HepG2 (cell line): ENCODE results near the gene RPS8. TPM values are rescaled to one million over a fixed set of nuclear protein-coding genes. Genes with fewer than 3 reads are reported as not detected.

ENCODE experiments used
- ATAC-seq: fragments of 200-7000 bp; cut with Tn5 transposase; 3 replicates; pipeline ENCODE4 v1.9.1; 2020; ENCODE audit warnings: mild to moderate bottlenecking, moderate library complexity
- BruUV-seq: library from RNA; stranded (reverse); fragments of 400-500 nt; replicated peaks from 2 replicates; lab custom pipeline; 2021; lab: Mats Ljungman, UMichigan
- CTCF ChIA-PET: fragments of 300-600 bp; formaldehyde crosslinking; extraction: SDS; loops from one replicate; lab custom pipeline; 2021; ENCODE audit warnings: low total read pairs, inconsistent platforms, low intra/inter-chr PET ratio; lab: Yijun Ruan, JAX
- POLR2A ChIA-PET: fragments of 350-600 bp; sonication (Branson Sonifier 250); formaldehyde crosslinking; loops from one replicate; lab custom pipeline; 2020; ENCODE audit warnings: antibody characterized with exemption, inconsistent platforms; lab: Yijun Ruan, JAX
- DNase-seq: peaks from one replicate; pipeline ENCODE4 v3.0.0-alpha.2; 2015; ENCODE audit warnings: low spot score
- FAIRE-seq: peaks from 3 replicates; lab custom pipeline; 2011; peaks lifted over from hg19 to GRCh38; lab: Jason Lieb, UNC
- H2AFZ ChIP-seq: one replicate; pipeline ENCODE4 v1.6.1; 2011; ENCODE audit warnings: low read length, inconsistent platforms
- H3K27ac ChIP-seq: fragments of 300-600 bp; 3 replicates; pipeline ENCODE4 v1.8.0; 2011; ENCODE audit warnings: mixed run types, mild to moderate bottlenecking, mixed read lengths, low read length, inconsistent platforms; ENCODE audit not compliant: insufficient read depth; ENCODE audit errors: extremely low read length
- H3K27me3 ChIP-seq, 2 experiments: fragments of 200-600 bp in 1 of 2; 2 replicates in 1 of 2; 3 replicates in 1 of 2; pipeline versions ENCODE4 v1.6.0 to v1.8.0; 2011; ENCODE audit warnings: low read length in 2 of 2, mild to moderate bottlenecking in 2 of 2, moderate library complexity in 2 of 2, inconsistent platforms in 1 of 2; ENCODE audit not compliant: insufficient read depth in 2 of 2, control insufficient read depth in 1 of 2
- H3K36me3 ChIP-seq, 2 experiments: fragments of 200-600 bp in 1 of 2; replicated peaks in 1 of 2; 2 replicates in 1 of 2; 3 replicates in 1 of 2; pipeline versions ENCODE4 v1.5.1 to v1.8.0; 2011; ENCODE audit warnings: low read length in 2 of 2, inconsistent platforms in 1 of 2; ENCODE audit not compliant: insufficient read depth in 2 of 2, control insufficient read depth in 1 of 2
- H3K4me1 ChIP-seq: 2 replicates; pipeline ENCODE4 v1.5.1; 2012; ENCODE audit warnings: low read length, inconsistent platforms; ENCODE audit not compliant: insufficient read depth
- H3K4me2 ChIP-seq: 2 replicates; pipeline ENCODE4 v1.6.0; 2011; ENCODE audit warnings: low read depth, low read length, inconsistent platforms
- H3K4me3 ChIP-seq, 3 experiments: fragments of 200-600 bp in 1 of 3; sonication (generic), shearing (Covaris generic) in 1 of 3; replicated peaks in 1 of 3; 2 replicates each; pipeline ENCODE4 v1.5.1; 2011 to 2016; ENCODE audit warnings: low read length in 3 of 3, inconsistent platforms in 2 of 3, low read depth in 2 of 3, mild to moderate bottlenecking in 2 of 3, control low read depth in 1 of 3, mixed read lengths in 1 of 3; ENCODE audit not compliant: insufficient read depth in 1 of 3
- H3K79me2 ChIP-seq: one replicate; pipeline ENCODE4 v1.6.1; 2011; ENCODE audit warnings: low read length, inconsistent platforms; ENCODE audit not compliant: insufficient read depth
- H3K9ac ChIP-seq: 2 replicates; pipeline ENCODE4 v1.6.0; 2011; ENCODE audit warnings: mild to moderate bottlenecking, low read depth, low read length, inconsistent platforms; ENCODE audit not compliant: insufficient read depth
- H3K9me3 ChIP-seq: 2 replicates; pipeline ENCODE4 v1.5.1; 2012; ENCODE audit warnings: mild to moderate bottlenecking, low read length
- H4K20me1 ChIP-seq: 2 replicates; pipeline ENCODE4 v1.6.0; 2011; ENCODE audit warnings: inconsistent platforms, mild to moderate bottlenecking, low read length, moderate library complexity; ENCODE audit not compliant: insufficient read depth
- BHLHE40 ChIP-seq: IDR thresholded peaks from 2 replicates; pipeline ENCODE4 v1.6.1; 2011; ENCODE audit warnings: low read length, improper control_type of control experiment
- BRCA1 ChIP-seq: sonication (generic); formaldehyde crosslinking; IDR thresholded peaks from 2 replicates; pipeline ENCODE4 v1.4.0; 2020; ENCODE audit warnings: missing genetic modification reagents
- CBX2 ChIP-seq, 2 experiments: fragments of 200-600 bp in 1 of 2; sonication (generic); formaldehyde crosslinking in 1 of 2; IDR thresholded peaks; 2 replicates each; pipeline versions ENCODE4 v1.7.0 to v1.8.1; 2018 to 2022; ENCODE audit warnings: low read depth in 2 of 2, low read length in 1 of 2, mild to moderate bottlenecking in 1 of 2, missing genetic modification reagents in 1 of 2
- DRAP1 ChIP-seq: IDR thresholded peaks from 2 replicates; pipeline ENCODE4 v1.6.1; 2016; ENCODE audit warnings: missing genetic modification reagents, missing compliant biosample characterization
- EEA1 ChIP-seq: sonication (generic); formaldehyde crosslinking; IDR thresholded peaks from 2 replicates; pipeline ENCODE4 v1.5.1; 2020; ENCODE audit warnings: mild to moderate bottlenecking, missing genetic modification reagents, borderline replicate concordance
- HNF1B ChIP-seq: sonication (generic); formaldehyde crosslinking; IDR thresholded peaks from 2 replicates; pipeline ENCODE4 v1.5.1; 2020; ENCODE audit warnings: mild to moderate bottlenecking, moderate library complexity, missing genetic modification reagents
- KLF16 ChIP-seq, 2 experiments: sonication (generic) in 1 of 2; formaldehyde crosslinking in 1 of 2; IDR thresholded peaks; 2 replicates each; pipeline versions ENCODE4 v1.6.1 to v1.8.0; 2016 to 2023; ENCODE audit warnings: missing genetic modification reagents in 2 of 2, missing compliant biosample characterization in 1 of 2
- KLF6 ChIP-seq: IDR thresholded peaks from 2 replicates; pipeline ENCODE4 v1.8.0; 2016; ENCODE audit warnings: missing biosample characterization, missing genetic modification reagents
- POLR2G ChIP-seq: fragments of 200-400 bp; formaldehyde crosslinking; IDR thresholded peaks from 2 replicates; pipeline ENCODE4 v1.6.1; 2018; ENCODE audit warnings: mild to moderate bottlenecking, low read depth, low read length, moderate library complexity
- TBP ChIP-seq: sonication (generic); formaldehyde crosslinking; IDR thresholded peaks from 2 replicates; pipeline ENCODE4 v1.5.0; 2020; ENCODE audit warnings: missing genetic modification reagents
- THAP8 ChIP-seq: sonication (generic); formaldehyde crosslinking; IDR thresholded peaks from 2 replicates; pipeline ENCODE4 v1.5.1; 2020; ENCODE audit warnings: missing genetic modification reagents, mild to moderate bottlenecking, borderline replicate concordance
- ZBTB21 ChIP-seq: sonication (generic); formaldehyde crosslinking; IDR thresholded peaks from 2 replicates; pipeline ENCODE4 v1.4.0; 2020; ENCODE audit warnings: missing genetic modification reagents
- ZBTB49 ChIP-seq: sonication (generic); formaldehyde crosslinking; IDR thresholded peaks from 2 replicates; pipeline ENCODE4 v1.4.0; 2020; ENCODE audit warnings: missing genetic modification reagents, borderline replicate concordance
- ZBTB7A ChIP-seq: sonication (generic); formaldehyde crosslinking; IDR thresholded peaks from 2 replicates; pipeline ENCODE4 v1.8.0; 2022; ENCODE audit warnings: mild to moderate bottlenecking, missing genetic modification reagents
- ZFX ChIP-seq: sonication (generic); formaldehyde crosslinking; IDR thresholded peaks from 2 replicates; pipeline ENCODE4 v1.4.0; 2020; ENCODE audit warnings: mild to moderate bottlenecking, low read depth, missing genetic modification reagents, moderate library complexity
- ZNF354B ChIP-seq: sonication (generic); formaldehyde crosslinking; IDR thresholded peaks from 2 replicates; pipeline ENCODE4 v1.8.0; 2022; ENCODE audit warnings: mild to moderate bottlenecking, missing genetic modification reagents
- ZNF740 ChIP-seq: sonication (generic); formaldehyde crosslinking; IDR thresholded peaks from 2 replicates; pipeline ENCODE4 v1.4.0; 2020; ENCODE audit warnings: missing genetic modification reagents
- ZNF83 ChIP-seq: sonication (generic); formaldehyde crosslinking; IDR thresholded peaks from 2 replicates; pipeline ENCODE4 v1.4.0; 2020; ENCODE audit warnings: missing genetic modification reagents, mild to moderate bottlenecking, borderline replicate concordance
- WGBS: methylation state at CpG from one replicate; pipeline ENCODE4 v1.1.6; 2017; ENCODE audit warnings: low lambda C conversion rate; 5-methylcytosine and 5-hydroxymethylcytosine counted together
- in situ Hi-C: cut with HindIII; loops from 2 replicates; pipeline ENCODE4 v1.10.0; 2017; ENCODE audit warnings: low pct_unique_long_range_greater_than_20kb; ENCODE audit not compliant: extremely low pct_ligation_motif_present
- intact Hi-C: fragments of 100-400 bp; cut with micrococcal nuclease; formaldehyde crosslinking; loops from one replicate; pipeline ENCODE4 v1.10.0; 2022; ENCODE audit not compliant: unreplicated experiment
- polyA plus RNA-seq, 8 experiments: library from polyadenylated mRNA; depleted of rRNA in 3 of 8; stranded (reverse) in 7 of 8; unstranded in 1 of 8; fragments of >200 nt; fragmentation: Illumina TruSeq in 4 of 8; extraction: Trizol in 4 of 8; gene quantifications; 2 replicates each; pipeline versions ENCODE4 v1.2.1 to v1.2.3, GENCODE V29; 2011 to 2016; ENCODE audit warnings: low read depth in 4 of 8, missing spikeins in 1 of 8, mixed read lengths in 1 of 8; ENCODE audit not compliant: insufficient read depth in 1 of 8
- total RNA-seq, 5 experiments: library from RNA; depleted of rRNA; stranded (reverse); fragments of >200 nt; fragmentation: Illumina TruSeq; extraction: Trizol; gene quantifications; 2 replicates each; pipeline ENCODE4 v1.2.3, GENCODE V29; 2016; ENCODE audit warnings: low read depth in 1 of 5

RPS8 gene
- total and polyA plus RNA-seq, 2 of the 13 experiments (the other 11 are each of a cell fraction or from before 2014, with no cell fraction given) = 2,628 to 2,822 TPM

GRCh38 chr1:44777969-44778635, 2.8 kb downstream of the RPS8 start:
- no peaks in the 10 kb centered on the region for H3K9me3 ChIP-seq
- H4K20me1 ChIP-seq = peaks cover 36% of the 10 kb centered on the region
- H3K27ac ChIP-seq = peak overlapping the region; percentile 81
- DNase-seq (no peak), FAIRE-seq (no peak), ATAC-seq (no peak)
- intact Hi-C loops = no loop called here
- peak overlapping the region; percentile 91; the same call in 1 of the 2 replicates for H3K9ac ChIP-seq
- no peak overlapping the region for H2AFZ ChIP-seq
- H3K4me1 ChIP-seq = peaks cover 35% of the 10 kb centered on the region
- peaks cover 35% of the 10 kb centered on the region for H3K79me2 ChIP-seq
- H3K36me3 ChIP-seq = peaks cover 12 to 24% of the 10 kb centered on the region in 2 experiments
- POLR2A ChIA-PET = interaction anchor here (0.9 to 4.0 kb wide), 6 partner anchors 11 to 48 kb away, joined by 3 to 21 read pairs (median 6); partner anchors contain the start of genes BTBD19, DYNLT4, PLK3 and RNU5D-1
- no TSS peak for BruUV-seq
- WGBS = 80% methylated on average over 8 of the region's 13 CpGs
- peak overlapping the region in 1 of 3 experiments; percentile 97; a peak in 1 of 6 replicates for H3K4me3 ChIP-seq
- no peaks in the 10 kb centered on the region; a peak in 1 of 5 replicates for H3K27me3 ChIP-seq
- H3K4me2 ChIP-seq = peak overlapping the region; percentile 95
- in situ Hi-C loops = no loop called here
- CTCF ChIA-PET = no interaction called here
- TF ChIP-seq ZNF740 (CRISPR knock-in tag) (no peak), HNF1B (no peak), BRCA1 (CRISPR knock-in tag) (no peak), KLF16 (CRISPR knock-in tag; IDR thresholded peaks at IDR 0.05) (no peak), POLR2G (0 out of 2 replicates have a peak, but pooled peaks have one; percentile 19), EEA1 (CRISPR knock-in tag) (no peak), ZBTB21 (no peak), ZFX (CRISPR knock-in tag) (0 out of 2 replicates have a peak, but pooled peaks have one; percentile 4), DRAP1 (CRISPR knock-in tag) (no peak), ZBTB49 (CRISPR knock-in tag) (no peak), ZNF354B (CRISPR knock-in tag) (0 out of 2 replicates have a peak, but pooled peaks have one; percentile 37), THAP8 (CRISPR knock-in tag) (no peak), ZBTB7A (CRISPR knock-in tag) (no peak), TBP (no peak), KLF6 (CRISPR knock-in tag) (no peak), BHLHE40 (no peak), ZNF83 (CRISPR knock-in tag) (no peak), CBX2 (IDR thresholded peaks at IDR 0.05; ENCODE audit: low read depth, low read length) (no peak), CBX2 (CRISPR knock-in tag; IDR thresholded peaks at IDR 0.05; ENCODE audit: low read depth) (no peak)
